ENCODE measurements around the gene ZNF683. TPM values are rescaled to one million over a fixed set of nuclear protein-coding genes. Genes with fewer than 3 reads are reported as not detected.
"Not testable (repeated sequence)": the region's sequence is repeated elsewhere in the genome, so short reads cannot be mapped to it uniquely, and the experiment has no call there.

The ZNF683 gene
- total and polyA plus RNA-seq, 2 donors (not counting 3 experiments of a cell fraction or from before 2014, with no cell fraction given), result not detected

DNA sequence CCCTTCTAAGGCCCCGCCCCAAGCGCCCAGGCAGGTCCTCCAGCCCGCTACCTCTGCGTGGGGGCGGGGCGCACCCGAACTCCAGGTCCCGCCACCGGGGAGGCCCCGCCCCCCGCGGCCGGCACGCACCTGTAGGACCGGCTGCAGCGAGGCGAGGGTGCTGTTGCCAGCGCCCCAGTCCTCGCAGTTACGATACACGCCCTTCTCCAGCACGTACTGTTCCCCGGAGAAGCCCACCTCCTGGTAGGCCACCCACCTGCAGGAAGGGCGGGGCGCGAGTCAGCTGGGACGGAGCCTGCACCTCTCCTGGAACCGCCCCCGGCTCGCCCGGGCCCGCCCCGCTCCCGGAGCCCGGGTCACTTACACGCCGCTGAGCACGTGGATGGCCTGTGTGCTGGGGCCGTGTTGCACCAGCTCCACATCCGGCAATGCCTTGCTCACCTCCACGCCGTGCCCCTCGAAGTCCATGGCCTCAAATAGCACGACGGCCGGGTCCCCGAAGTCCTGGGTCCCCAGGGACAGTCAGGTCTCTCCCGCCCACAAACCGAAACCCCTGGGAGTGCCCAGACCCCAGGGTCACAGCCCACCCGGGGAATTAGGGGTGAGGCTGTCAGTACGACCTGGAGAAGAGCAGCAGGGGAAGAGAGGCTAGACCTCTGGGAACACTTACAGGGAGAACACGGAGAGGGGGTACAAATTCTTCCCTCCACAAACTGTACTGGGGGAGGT lies 35.9 kb downstream of the ZNF683 start:
- ChIA-PET POLR2A (no interaction called here), CTCF (interaction anchor here (1.0 to 1.3 kb wide), 2 partner anchors 22 to 81 kb away, joined by 3 read pairs; no protein-coding TSS in a partner anchor)
- no peak overlapping the region for H3K27ac ChIP-seq (ENCODE audit: insufficient read depth, low read depth, low read length)
- H3K79me2 ChIP-seq (ENCODE audit: control insufficient read depth, insufficient read depth, low read length), result no peaks in the 10 kb centered on the region
- peak overlapping the region; percentile 29 to 46 (median 43) for H3K4me3 ChIP-seq (replicated peaks in 1 of 3; ENCODE audit: insufficient read depth in 1 of 3, low read depth in 1 of 3, low read length in 3 of 3)
- TF ChIP-seq POLR2A (IDR thresholded peaks at IDR 0.05; ENCODE audit: low read depth, low read length), result no peak
- TF ChIP-seq, protein P1, sequence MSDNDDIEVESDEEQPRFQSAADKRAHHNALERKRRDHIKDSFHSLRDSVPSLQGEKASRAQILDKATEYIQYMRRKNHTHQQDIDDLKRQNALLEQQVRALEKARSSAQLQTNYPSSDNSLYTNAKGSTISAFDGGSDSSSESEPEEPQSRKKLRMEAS (IDR thresholded peaks at IDR 0.05; ENCODE audit: insufficient read depth, insufficient read length), result peak; percentile 15
- H3K9me3 ChIP-seq (replicated peaks; ENCODE audit: control insufficient read depth, insufficient read depth, low read length), result no peaks in the 10 kb centered on the region
- H3K27me3 ChIP-seq (ENCODE audit: control insufficient read depth in 2 of 2, insufficient read depth in 2 of 2, low read length in 2 of 2), result peaks cover 1 to 4% of the 10 kb centered on the region in 2 experiments
- no peaks in the 10 kb centered on the region for H4K20me1 ChIP-seq (replicated peaks; ENCODE audit: control insufficient read depth, extremely low read depth, insufficient read depth, low read length)
- H3K36me3 ChIP-seq (ENCODE audit: control insufficient read depth in 2 of 2, extremely low read depth in 1 of 2, insufficient read depth in 2 of 2, low read length in 2 of 2), result no peaks in the 10 kb centered on the region
- peak overlapping the region; percentile 54 for H3K4me2 ChIP-seq (ENCODE audit: insufficient read depth, low read length)
- H3K4me1 ChIP-seq (ENCODE audit: control insufficient read depth, extremely low read depth, insufficient read depth, low read length), result peaks cover 7% of the 10 kb centered on the region
- H2AFZ ChIP-seq (ENCODE audit: low read depth, low read length), result peak overlapping the region; percentile 92
- dilution Hi-C loops (cut with MboI; ENCODE audit: extremely low pct_ligation_motif_present, low sequenced_read_pairs), result no loop called here
- DNase-seq (ENCODE audit: low read depth, low spot score), result no peak
- H3K9ac ChIP-seq (replicated peaks; ENCODE audit: extremely low read depth, insufficient read depth, low read length), result no peak overlapping the region
- FAIRE-seq, result no peak
- intact Hi-C loops (cut with micrococcal nuclease), result no loop called here
- BruUV-seq (replicated peaks), result no TSS peak
- no peaks in the 10 kb centered on the region for H3K9me1 ChIP-seq (replicated peaks; ENCODE audit: control insufficient read depth, extremely low read depth, insufficient read depth, low read length)

DNA sequence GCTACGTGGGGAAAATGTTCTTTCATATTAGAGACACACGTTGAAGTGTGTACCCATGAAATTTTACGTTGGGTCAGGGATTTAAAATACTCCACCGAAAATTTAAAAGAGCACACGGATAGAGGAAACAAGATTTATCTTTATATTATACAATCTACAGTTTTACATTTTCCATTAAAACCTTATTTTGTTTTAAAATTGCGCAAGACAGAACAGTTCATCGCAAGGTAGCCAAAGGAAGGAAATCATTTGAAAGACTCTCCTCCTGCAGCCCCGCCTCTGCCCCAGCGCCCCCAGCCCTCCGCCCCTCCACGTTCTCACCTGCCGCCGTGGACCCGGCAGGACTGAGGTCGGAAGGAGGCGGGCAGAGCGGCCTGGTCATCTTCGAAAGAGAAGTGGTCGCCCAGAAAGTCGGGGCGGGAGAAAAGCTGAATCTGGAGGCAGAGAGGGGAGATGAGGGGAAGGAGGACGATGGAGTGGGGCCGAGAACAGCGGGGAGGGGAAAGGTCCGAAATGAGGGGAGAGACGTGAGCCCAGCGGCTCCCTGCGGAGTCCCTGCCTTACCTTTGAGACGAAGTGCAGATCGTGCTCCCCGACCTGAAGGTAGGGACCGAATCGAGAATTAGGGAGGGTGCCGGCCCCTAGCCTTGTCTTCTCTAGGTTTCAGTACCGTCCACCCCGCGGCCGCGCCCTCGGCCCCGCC lies 36.6 kb downstream of the ZNF683 start:
- peaks cover 1 to 4% of the 10 kb centered on the region in 2 experiments for H3K27me3 ChIP-seq (ENCODE audit: control insufficient read depth in 2 of 2, insufficient read depth in 2 of 2, low read length in 2 of 2)
- no peak for DNase-seq (ENCODE audit: low read depth, low spot score)
- ChIA-PET POLR2A (no interaction called here), CTCF (interaction anchor here (1.0 to 1.7 kb wide), 4 partner anchors 23 to 81 kb away, joined by 3 to 5 read pairs (median 3); no protein-coding TSS in a partner anchor)
- dilution Hi-C loops (cut with MboI; ENCODE audit: extremely low pct_ligation_motif_present, low sequenced_read_pairs), result no loop called here
- H3K27ac ChIP-seq (ENCODE audit: insufficient read depth, low read depth, low read length), result no peak overlapping the region
- BruUV-seq (replicated peaks), result no TSS peak
- no peaks in the 10 kb centered on the region for H4K20me1 ChIP-seq (replicated peaks; ENCODE audit: control insufficient read depth, extremely low read depth, insufficient read depth, low read length)
- H3K79me2 ChIP-seq (ENCODE audit: control insufficient read depth, insufficient read depth, low read length), result no peaks in the 10 kb centered on the region
- H3K4me2 ChIP-seq (ENCODE audit: insufficient read depth, low read length), result peak overlapping the region; percentile 54
- no peak for FAIRE-seq
- H2AFZ ChIP-seq (ENCODE audit: low read depth, low read length), result peak overlapping the region; percentile 92
- peaks cover 7% of the 10 kb centered on the region for H3K4me1 ChIP-seq (ENCODE audit: control insufficient read depth, extremely low read depth, insufficient read depth, low read length)
- no peak overlapping the region for H3K9ac ChIP-seq (replicated peaks; ENCODE audit: extremely low read depth, insufficient read depth, low read length)
- no peaks in the 10 kb centered on the region for H3K9me1 ChIP-seq (replicated peaks; ENCODE audit: control insufficient read depth, extremely low read depth, insufficient read depth, low read length)
- peak overlapping the region; percentile 29 to 46 (median 43) for H3K4me3 ChIP-seq (replicated peaks in 1 of 3; ENCODE audit: insufficient read depth in 1 of 3, low read depth in 1 of 3, low read length in 3 of 3)
- no peaks in the 10 kb centered on the region for H3K9me3 ChIP-seq (replicated peaks; ENCODE audit: control insufficient read depth, insufficient read depth, low read length)
- TF ChIP-seq GATA2 (IDR thresholded peaks at IDR 0.05; ENCODE audit: insufficient read depth, insufficient read length, low read depth, low read length), result no peak
- no peak for TF ChIP-seq POLR2AphosphoS5 (IDR thresholded peaks at IDR 0.05; ENCODE audit: insufficient read depth, low read depth, low read length)
- no peak for TF ChIP-seq EZH2 (IDR thresholded peaks at IDR 0.05; ENCODE audit: borderline replicate concordance, low read depth, low read length, severe bottlenecking)
- TF ChIP-seq, protein P2, sequence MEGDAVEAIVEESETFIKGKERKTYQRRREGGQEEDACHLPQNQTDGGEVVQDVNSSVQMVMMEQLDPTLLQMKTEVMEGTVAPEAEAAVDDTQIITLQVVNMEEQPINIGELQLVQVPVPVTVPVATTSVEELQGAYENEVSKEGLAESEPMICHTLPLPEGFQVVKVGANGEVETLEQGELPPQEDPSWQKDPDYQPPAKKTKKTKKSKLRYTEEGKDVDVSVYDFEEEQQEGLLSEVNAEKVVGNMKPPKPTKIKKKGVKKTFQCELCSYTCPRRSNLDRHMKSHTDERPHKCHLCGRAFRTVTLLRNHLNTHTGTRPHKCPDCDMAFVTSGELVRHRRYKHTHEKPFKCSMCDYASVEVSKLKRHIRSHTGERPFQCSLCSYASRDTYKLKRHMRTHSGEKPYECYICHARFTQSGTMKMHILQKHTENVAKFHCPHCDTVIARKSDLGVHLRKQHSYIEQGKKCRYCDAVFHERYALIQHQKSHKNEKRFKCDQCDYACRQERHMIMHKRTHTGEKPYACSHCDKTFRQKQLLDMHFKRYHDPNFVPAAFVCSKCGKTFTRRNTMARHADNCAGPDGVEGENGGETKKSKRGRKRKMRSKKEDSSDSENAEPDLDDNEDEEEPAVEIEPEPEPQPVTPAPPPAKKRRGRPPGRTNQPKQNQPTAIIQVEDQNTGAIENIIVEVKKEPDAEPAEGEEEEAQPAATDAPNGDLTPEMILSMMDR (IDR thresholded peaks at IDR 0.05; ENCODE audit: extremely low read depth in 1 of 2, insufficient read depth in 1 of 2, low read depth in 1 of 2, low read length in 2 of 2), result no peak
- intact Hi-C loops (cut with micrococcal nuclease), result no loop called here
- no peaks in the 10 kb centered on the region for H3K36me3 ChIP-seq (ENCODE audit: control insufficient read depth in 2 of 2, extremely low read depth in 1 of 2, insufficient read depth in 2 of 2, low read length in 2 of 2)

DNA sequence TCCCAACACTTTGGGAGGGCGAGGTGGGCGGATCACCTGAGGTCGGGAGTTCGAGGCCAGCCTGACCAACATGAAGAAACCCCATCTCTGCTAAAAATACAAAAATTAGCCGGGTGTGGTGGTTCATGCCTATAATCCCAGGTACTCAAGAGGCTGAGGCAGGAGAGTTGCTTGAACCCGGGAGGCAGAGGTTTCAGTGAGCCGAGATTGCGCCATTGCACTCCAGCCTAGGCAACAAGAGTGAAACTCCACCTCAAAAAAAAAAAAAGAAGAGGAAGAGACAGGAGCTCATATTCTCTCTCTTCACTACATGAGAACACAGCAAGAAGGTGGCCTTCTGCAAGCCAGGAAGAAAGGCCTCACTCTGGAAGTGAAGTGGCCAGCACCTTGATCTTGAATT lies 39.2 kb downstream of the ZNF683 start:
- H3K79me2 ChIP-seq (ENCODE audit: control insufficient read depth, insufficient read depth, low read length); H3K4me1 ChIP-seq (ENCODE audit: control insufficient read depth, extremely low read depth, insufficient read depth, low read length); H2AFZ ChIP-seq (ENCODE audit: low read depth, low read length); POLR2A ChIA-PET; H3K9me3 ChIP-seq (replicated peaks; ENCODE audit: control insufficient read depth, insufficient read depth, low read length); FAIRE-seq; H3K4me2 ChIP-seq (ENCODE audit: insufficient read depth, low read length); DNase-seq (ENCODE audit: low read depth, low spot score); H3K36me3 ChIP-seq (ENCODE audit: control insufficient read depth in 2 of 2, extremely low read depth in 1 of 2, insufficient read depth in 2 of 2, low read length in 2 of 2); BruUV-seq (replicated peaks); H3K9me1 ChIP-seq (replicated peaks; ENCODE audit: control insufficient read depth, extremely low read depth, insufficient read depth, low read length); H3K27me3 ChIP-seq (ENCODE audit: control insufficient read depth in 2 of 2, insufficient read depth in 2 of 2, low read length in 2 of 2); H3K4me3 ChIP-seq (replicated peaks in 1 of 3; ENCODE audit: insufficient read depth in 1 of 3, low read depth in 1 of 3, low read length in 3 of 3); H3K9ac ChIP-seq (replicated peaks; ENCODE audit: extremely low read depth, insufficient read depth, low read length); H3K27ac ChIP-seq (ENCODE audit: insufficient read depth, low read depth, low read length); H4K20me1 ChIP-seq (replicated peaks; ENCODE audit: control insufficient read depth, extremely low read depth, insufficient read depth, low read length); dilution Hi-C loops (cut with MboI; ENCODE audit: extremely low pct_ligation_motif_present, low sequenced_read_pairs); intact Hi-C loops (cut with micrococcal nuclease): not testable (repeated sequence)
- CTCF ChIA-PET, result interaction anchor here (0.6 to 0.8 kb wide), 2 partner anchors 10 to 12 kb away, joined by 3 read pairs; no protein-coding TSS in a partner anchor

Measured in endothelial cell of umbilical vein (primary cell).